ENCODE data around the gene LOXL3. TPM values are rescaled to one million over a fixed set of nuclear protein-coding genes. Genes with fewer than 3 reads are reported as not detected.

LOXL3 gene
- total RNA-seq, 1 experiment from 2014 or later, result 4.1 TPM

DNA sequence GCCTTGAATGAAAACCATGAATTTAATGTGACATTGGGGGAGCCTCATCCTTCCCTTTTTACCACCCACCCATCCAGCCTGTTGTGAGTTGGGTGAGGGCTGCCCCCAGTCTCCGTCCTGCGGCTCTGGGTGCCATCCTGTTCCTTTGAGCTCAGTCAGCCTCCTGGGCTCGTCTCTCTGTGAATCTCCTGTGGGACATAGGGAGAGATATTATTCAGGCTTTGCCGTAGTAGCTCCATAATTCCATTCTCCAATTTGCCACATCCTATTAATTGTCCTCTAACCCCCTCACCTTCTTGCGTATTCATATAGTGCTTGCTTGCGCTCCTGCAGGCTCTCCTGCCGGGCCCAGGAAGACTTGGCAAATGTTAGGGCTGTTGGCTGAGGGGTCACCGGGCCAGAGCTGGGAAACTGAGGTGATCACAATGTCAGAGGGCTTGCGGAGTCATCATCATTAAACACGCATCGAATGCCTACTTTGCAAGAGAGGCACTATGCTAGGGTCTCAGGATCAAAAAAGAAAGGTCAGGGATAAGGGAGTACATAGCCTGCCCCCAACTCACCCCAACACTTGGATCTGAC is 27.0 kb downstream of the LOXL3 start:
- peaks cover 18 to 27% of the 10 kb centered on the region in 2 experiments for H3K36me3 ChIP-seq (ENCODE audit: control insufficient read depth in 1 of 2, insufficient read depth in 2 of 2, low read length in 2 of 2)
- no peaks in the 10 kb centered on the region for H3K9me2 ChIP-seq (ENCODE audit: insufficient read depth)
- ChIA-PET POLR2A (interaction anchor here (1.0 kb wide), 1 partner anchor 19 kb away, joined by 3 read pairs; the partner anchor contains the start of gene PCGF1), CTCF (no interaction called here), RAD21 (ENCODE audit: low non-redundant PET in 1 of 2, low total read pairs in 2 of 2, uncharacterized antibody in 2 of 2, unreplicated experiment in 2 of 2) (no interaction called here)
- no peak for ATAC-seq
- H3K9ac ChIP-seq (ENCODE audit: low read length), result no peak overlapping the region
- H3K4me3 ChIP-seq (replicated peaks in 1 of 2; ENCODE audit: low read depth in 1 of 2, low read length in 2 of 2), result no peak overlapping the region
- intact Hi-C loops (cut with micrococcal nuclease), result no loop called here
- no peak overlapping the region for H2AFZ ChIP-seq (ENCODE audit: low read depth, low read length, poor library complexity, severe bottlenecking)
- TF ChIP-seq SP1 (IDR thresholded peaks at IDR 0.05; ENCODE audit: low read depth), result no peak
- TF ChIP-seq, protein P1, sequence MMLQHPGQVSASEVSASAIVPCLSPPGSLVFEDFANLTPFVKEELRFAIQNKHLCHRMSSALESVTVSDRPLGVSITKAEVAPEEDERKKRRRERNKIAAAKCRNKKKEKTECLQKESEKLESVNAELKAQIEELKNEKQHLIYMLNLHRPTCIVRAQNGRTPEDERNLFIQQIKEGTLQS (IDR thresholded peaks at IDR 0.05), result no peak
- no peak for TF ChIP-seq SRF (IDR thresholded peaks at IDR 0.05; ENCODE audit: low read depth)
- no peak for TF ChIP-seq JUND (IDR thresholded peaks at IDR 0.05)
- TF ChIP-seq ZNF274 (IDR thresholded peaks at IDR 0.05; ENCODE audit: low read depth, low read length), result no peak
- no peak for TF ChIP-seq EGR1 (IDR thresholded peaks at IDR 0.05; ENCODE audit: low read depth)
- no peak for TF ChIP-seq SIN3A (IDR thresholded peaks at IDR 0.05; ENCODE audit: low read depth)
- TF ChIP-seq, protein P2, sequence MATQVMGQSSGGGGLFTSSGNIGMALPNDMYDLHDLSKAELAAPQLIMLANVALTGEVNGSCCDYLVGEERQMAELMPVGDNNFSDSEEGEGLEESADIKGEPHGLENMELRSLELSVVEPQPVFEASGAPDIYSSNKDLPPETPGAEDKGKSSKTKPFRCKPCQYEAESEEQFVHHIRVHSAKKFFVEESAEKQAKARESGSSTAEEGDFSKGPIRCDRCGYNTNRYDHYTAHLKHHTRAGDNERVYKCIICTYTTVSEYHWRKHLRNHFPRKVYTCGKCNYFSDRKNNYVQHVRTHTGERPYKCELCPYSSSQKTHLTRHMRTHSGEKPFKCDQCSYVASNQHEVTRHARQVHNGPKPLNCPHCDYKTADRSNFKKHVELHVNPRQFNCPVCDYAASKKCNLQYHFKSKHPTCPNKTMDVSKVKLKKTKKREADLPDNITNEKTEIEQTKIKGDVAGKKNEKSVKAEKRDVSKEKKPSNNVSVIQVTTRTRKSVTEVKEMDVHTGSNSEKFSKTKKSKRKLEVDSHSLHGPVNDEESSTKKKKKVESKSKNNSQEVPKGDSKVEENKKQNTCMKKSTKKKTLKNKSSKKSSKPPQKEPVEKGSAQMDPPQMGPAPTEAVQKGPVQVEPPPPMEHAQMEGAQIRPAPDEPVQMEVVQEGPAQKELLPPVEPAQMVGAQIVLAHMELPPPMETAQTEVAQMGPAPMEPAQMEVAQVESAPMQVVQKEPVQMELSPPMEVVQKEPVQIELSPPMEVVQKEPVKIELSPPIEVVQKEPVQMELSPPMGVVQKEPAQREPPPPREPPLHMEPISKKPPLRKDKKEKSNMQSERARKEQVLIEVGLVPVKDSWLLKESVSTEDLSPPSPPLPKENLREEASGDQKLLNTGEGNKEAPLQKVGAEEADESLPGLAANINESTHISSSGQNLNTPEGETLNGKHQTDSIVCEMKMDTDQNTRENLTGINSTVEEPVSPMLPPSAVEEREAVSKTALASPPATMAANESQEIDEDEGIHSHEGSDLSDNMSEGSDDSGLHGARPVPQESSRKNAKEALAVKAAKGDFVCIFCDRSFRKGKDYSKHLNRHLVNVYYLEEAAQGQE (IDR thresholded peaks at IDR 0.05; ENCODE audit: low read depth), result no peak
- no peak for TF ChIP-seq RAD21 (IDR thresholded peaks at IDR 0.05; ENCODE audit: low read depth)
- TF ChIP-seq, protein P3, sequence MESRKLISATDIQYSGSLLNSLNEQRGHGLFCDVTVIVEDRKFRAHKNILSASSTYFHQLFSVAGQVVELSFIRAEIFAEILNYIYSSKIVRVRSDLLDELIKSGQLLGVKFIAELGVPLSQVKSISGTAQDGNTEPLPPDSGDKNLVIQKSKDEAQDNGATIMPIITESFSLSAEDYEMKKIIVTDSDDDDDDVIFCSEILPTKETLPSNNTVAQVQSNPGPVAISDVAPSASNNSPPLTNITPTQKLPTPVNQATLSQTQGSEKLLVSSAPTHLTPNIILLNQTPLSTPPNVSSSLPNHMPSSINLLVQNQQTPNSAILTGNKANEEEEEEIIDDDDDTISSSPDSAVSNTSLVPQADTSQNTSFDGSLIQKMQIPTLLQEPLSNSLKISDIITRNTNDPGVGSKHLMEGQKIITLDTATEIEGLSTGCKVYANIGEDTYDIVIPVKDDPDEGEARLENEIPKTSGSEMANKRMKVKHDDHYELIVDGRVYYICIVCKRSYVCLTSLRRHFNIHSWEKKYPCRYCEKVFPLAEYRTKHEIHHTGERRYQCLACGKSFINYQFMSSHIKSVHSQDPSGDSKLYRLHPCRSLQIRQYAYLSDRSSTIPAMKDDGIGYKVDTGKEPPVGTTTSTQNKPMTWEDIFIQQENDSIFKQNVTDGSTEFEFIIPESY (IDR thresholded peaks at IDR 0.05; ENCODE audit: extremely low read depth, insufficient replicate concordance, low read length), result no peak
- TF ChIP-seq FOSL1 (IDR thresholded peaks at IDR 0.05; ENCODE audit: low read depth), result no peak
- no peak for TF ChIP-seq TCF7L2 (IDR thresholded peaks at IDR 0.05; ENCODE audit: borderline replicate concordance, extremely low read depth, insufficient read depth, insufficient read length)
- no peak for TF ChIP-seq CEBPB (IDR thresholded peaks at IDR 0.05; ENCODE audit: low read depth)
- no peak overlapping the region for H3K27ac ChIP-seq (ENCODE audit: low read depth, low read length)
- DNase-seq (ENCODE audit: low read depth, low spot score), result no peak
- H3K9me3 ChIP-seq (ENCODE audit: control insufficient read depth in 1 of 2, insufficient read depth in 1 of 2, low read depth in 1 of 2, low read length in 2 of 2), result no peaks in the 10 kb centered on the region
- peaks cover 14 to 30% of the 10 kb centered on the region in 2 experiments for H3K4me1 ChIP-seq (ENCODE audit: control insufficient read depth in 1 of 2, insufficient read depth in 2 of 2, low read length in 2 of 2)
- H4K20me1 ChIP-seq (ENCODE audit: insufficient read depth), result no peaks in the 10 kb centered on the region
- BruUV-seq (replicated peaks), result no TSS peak
- H3K27me3 ChIP-seq (ENCODE audit: insufficient read depth, low read length), result no peaks in the 10 kb centered on the region
- H3K4me2 ChIP-seq (ENCODE audit: low read length), result no peak overlapping the region
- H3K79me2 ChIP-seq (ENCODE audit: insufficient read depth, low read length), result peaks cover 42% of the 10 kb centered on the region
